Fibroblast of skin of right quadriceps (primary cell): ENCODE measurements around the gene PITX2.
A peak's percentile ranks its signal among the peaks of the same experiment; 100 is the strongest.

ENCODE experiments used
- DNase-seq: peaks from one replicate; pipeline ENCODE4 v3.0.0-alpha.2; 2013

PITX2 gene

GRCh38 chr4:110622841-110623717, at the start of gene PITX2:
Gene PITX2, minus strand, starts transcription at chr4:110623077. Its CDS starts 617 bp downstream, at chr4:110622460.
- DNase-seq: peak; percentile 97

- DNase-seq: no peak
Observed at GRCh38 chr4:110671679-110672078, 48.8 kb upstream of the PITX2 start.

- DNase-seq: no peak
Observed at GRCh38 chr4:110669663-110670062, 46.8 kb upstream of the PITX2 start.

GRCh38 chr4:110668463-110669235, 45.8 kb upstream of the PITX2 start:
- DNase-seq: no peak

- DNase-seq: no peak
Observed at GRCh38 chr4:110667670-110668069, 44.8 kb upstream of the PITX2 start.

- DNase-seq: peak; percentile 55
Observed at GRCh38 chr4:110666030-110666429, 43.2 kb upstream of the PITX2 start.

GRCh38 chr4:110663738-110664444, 41.0 kb upstream of the PITX2 start:
- DNase-seq: peak; percentile 88

- DNase-seq: no peak
Observed at GRCh38 chr4:110663206-110663605, 40.3 kb upstream of the PITX2 start.

- peak; percentile 29 for DNase-seq
Observed at GRCh38 chr4:110660755-110661154, 37.9 kb upstream of the PITX2 start.

GRCh38 chr4:110654254-110654635, 31.4 kb upstream of the PITX2 start:
- DNase-seq: peak; percentile 68

GRCh38 chr4:110653321-110654253, 30.7 kb upstream of the PITX2 start:
- DNase-seq: no peak

- DNase-seq: no peak
Observed at GRCh38 chr4:110644008-110644407, 21.1 kb upstream of the PITX2 start.

GRCh38 chr4:110643096-110643495, 20.2 kb upstream of the PITX2 start:
- no peak for DNase-seq

- no peak for DNase-seq
Observed at GRCh38 chr4:110641218-110641617, 18.3 kb upstream of the PITX2 start.

GRCh38 chr4:110640576-110640975, 17.7 kb upstream of the PITX2 start:
- DNase-seq: no peak

- DNase-seq: no peak
Observed at GRCh38 chr4:110639207-110640090, 16.6 kb upstream of the PITX2 start.

- DNase-seq: no peak
Observed at GRCh38 chr4:110638089-110638746, 15.3 kb upstream of the PITX2 start.

GRCh38 chr4:110637408-110638088, 14.7 kb upstream of the PITX2 start:
- DNase-seq: peak; percentile 44

GRCh38 chr4:110636680-110637407, 14.0 kb upstream of the PITX2 start:
- DNase-seq: peak; percentile 91
